ENCODE results near the gene AGPAT4.

AGPAT4 gene

DNA sequence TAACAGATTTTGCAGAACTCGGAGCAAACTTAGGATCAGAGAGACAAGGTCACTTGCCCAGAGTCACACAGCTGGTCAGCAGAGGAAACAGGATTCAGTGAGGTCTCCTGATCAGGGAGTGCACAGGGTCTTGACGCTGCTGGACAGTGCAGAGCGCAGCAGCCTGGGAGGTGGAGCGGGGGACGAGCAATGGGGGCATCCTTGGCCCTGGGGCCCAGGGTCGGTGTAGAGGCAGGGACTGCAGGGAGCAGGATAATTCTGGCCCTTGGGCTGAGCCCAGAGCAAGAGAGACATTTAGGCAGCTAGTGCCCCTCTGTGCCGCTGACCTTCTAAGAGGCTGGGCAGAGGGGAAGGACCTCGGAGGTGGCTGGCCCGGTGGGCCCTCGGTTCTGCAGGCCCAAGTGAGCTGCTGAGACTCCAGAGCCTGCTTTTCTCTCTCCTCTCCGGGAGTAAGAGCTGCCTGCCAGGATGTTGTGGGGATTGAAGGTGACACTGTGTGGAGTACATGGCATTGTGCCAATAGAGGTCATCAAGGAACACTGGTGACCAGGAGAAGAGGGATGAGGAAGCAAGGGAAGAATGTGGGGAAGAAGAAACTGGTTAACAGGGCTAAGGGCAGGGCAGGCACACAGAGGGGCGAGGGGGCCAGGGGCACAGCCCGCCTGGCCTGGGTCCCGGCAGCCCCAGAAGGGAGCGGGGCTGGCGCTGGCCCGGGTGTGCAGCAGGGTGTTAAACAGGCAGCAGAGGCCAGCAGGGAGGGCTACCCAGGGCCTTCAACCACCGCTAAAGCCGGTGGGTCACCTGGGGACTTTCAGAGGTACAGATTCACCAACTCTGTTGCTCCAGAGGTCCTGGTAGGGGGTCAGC is 122.0 kb downstream of the AGPAT4 start:
- intact Hi-C loops (cut with DNase I), result loop anchor here (5.0 kb wide), 1 partner anchor 220 kb away; no protein-coding TSS in a partner anchor
- DNase-seq, result no peak

DNA sequence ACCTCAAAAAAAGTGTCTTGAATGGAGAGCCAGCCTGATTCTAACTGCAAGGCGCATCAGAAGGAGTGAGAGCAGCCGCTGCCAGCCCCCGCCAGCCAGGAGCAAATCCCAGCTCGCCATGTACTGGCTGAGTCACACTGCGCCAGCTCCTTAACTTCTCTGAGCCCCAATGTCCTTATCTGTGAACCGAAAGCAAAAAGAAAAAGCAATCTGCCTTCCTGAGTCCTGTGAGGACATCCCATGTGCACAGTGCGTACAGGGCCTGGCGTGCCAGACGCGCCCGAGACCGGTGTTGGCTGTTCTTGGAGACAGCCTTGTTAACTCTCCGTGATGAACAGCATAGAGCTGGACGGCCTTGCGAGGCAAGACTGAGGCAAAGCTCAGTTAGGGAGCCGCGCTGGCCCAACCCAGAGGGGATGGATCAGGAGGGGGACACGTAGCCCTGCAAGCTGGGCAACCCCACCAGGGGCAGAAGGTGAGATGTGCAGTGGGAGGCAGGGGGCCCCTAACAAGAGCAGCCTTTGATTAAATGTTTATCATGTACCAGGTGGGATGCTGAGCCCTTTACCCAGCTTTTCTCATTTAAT is 122.7 kb downstream of the AGPAT4 start:
- peak in 6 of 10 donors; percentile 38 to 95 (median 72) for DNase-seq
- intact Hi-C loops (cut with DNase I), result loop anchor here (5.0 kb wide), 1 partner anchor 221 kb away; no protein-coding TSS in a partner anchor

DNA sequence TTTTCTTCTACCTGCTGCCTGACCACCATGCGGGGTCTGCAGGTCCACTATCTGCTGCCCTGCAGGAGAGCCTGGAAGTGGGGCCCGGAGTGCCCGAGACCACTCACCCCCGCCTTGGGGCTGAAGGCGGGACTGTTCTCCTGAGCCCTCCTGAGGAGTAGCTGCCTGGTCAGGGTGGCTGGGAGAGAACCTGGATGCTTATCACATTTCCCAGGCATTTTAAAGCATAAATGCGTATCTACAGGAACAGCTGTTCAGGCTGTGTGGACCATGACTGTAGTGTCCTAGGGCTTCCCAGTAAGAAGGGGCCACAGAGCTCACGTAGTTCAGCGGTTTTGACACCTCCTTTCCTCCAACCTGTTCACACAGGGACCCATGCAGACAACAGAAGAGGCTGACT is 123.3 kb downstream of the AGPAT4 start:
- intact Hi-C loops (cut with DNase I), result loop anchor here (5.0 kb wide), 1 partner anchor 222 kb away; no protein-coding TSS in a partner anchor
- peak in 1 of 10 donors; percentile 82 for DNase-seq

DNA sequence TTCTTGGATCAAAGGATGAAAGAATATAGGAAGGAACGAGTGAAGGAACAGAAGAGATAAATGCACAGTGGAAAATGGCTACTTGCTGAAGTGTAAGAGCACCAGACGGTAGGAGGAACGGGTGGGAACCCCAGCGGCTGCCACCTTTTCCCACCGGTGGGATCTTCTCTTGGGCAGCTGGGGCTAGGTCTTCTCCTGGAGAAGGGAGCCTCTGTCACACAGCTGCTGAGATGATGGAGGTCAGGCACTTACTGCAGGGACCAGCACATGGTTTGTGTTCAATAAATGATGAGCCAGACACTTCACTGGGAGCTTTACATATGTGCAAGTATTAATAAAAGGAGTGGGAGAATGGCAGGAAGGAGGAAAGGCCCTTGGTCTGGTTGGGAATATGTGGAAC is 123.7 kb downstream of the AGPAT4 start:
- no peak for DNase-seq
- intact Hi-C loops (cut with DNase I), result loop anchor here (5.0 kb wide), 1 partner anchor 222 kb away; no protein-coding TSS in a partner anchor

DNA sequence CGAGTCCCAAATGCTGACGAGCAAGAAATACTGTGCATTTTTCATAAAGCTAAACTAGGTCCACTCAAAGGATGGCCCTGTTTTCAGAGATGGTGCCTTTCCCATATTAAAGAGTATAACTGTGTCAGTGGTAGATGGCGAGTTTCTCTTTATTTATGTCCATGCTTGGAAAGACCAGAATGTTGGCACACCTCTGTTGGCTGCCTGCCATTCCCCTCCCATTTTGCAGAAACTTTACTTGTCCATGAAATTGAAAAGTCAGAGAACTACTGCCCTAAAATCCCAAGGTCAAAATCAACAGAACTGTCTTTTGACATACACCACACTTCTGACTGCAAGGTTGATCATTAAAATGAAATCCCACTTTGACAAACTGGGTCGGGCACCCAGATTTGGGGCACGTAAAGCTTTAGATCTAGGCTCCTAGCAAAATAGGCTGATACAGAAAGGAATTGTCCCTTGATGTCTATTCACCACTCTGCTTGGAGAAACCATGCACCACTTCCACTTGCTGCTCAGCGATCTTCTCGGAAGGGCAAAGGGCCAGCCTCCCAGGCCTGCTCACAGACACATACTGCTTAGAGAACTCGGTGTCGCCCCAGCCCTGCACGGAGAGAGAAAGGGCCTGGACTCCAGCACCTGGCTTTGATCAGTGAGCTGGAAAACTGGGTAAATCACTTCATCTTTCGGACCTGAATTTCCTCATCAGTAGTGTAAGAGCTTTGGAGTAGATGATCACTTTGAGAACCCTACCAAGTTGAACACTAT is 130.0 kb downstream of the AGPAT4 start:
- intact Hi-C loops (cut with DNase I), result no loop called here
- DNase-seq, result no peak

DNA sequence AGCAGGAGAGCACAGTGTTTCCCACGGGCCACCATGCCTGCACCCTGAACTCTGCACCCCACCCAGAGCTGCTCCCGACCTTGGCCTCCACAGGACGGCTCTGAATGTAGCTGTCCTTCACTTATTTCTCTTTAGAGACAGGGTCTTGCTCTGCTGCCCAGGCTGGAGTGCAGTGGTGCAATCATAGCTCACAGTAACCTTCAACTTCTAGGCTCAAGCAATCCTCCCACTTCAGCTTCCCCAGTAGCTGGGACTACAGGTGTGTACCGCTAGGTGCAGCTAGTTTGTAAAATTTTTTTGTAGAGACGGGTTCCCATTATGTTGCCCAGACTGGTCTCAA is 130.9 kb downstream of the AGPAT4 start:
- no peak for DNase-seq
- intact Hi-C loops (cut with DNase I), result no loop called here

DNA sequence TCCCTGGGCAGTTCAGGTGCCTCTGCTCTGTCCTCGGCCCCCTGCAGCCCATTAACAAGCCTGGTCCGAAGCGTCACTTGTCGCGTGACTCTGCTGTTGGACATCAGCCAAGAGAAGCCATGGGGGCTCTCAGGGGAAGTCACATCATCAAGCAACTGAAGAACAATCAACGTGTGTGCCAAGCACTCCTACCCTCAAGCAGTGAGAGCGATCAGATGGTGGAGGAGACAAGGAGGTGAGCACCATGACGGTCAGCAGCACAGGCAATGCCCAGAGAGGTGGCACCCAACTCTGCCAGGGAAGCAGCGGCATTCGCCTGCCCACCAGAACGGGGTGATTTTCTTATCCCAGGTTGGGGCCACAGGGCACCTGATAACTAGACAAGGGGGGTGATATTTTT is 132.7 kb downstream of the AGPAT4 start:
- intact Hi-C loops (cut with DNase I), result no loop called here
- DNase-seq, result peak in 1 of 10 donors; percentile 76

DNA sequence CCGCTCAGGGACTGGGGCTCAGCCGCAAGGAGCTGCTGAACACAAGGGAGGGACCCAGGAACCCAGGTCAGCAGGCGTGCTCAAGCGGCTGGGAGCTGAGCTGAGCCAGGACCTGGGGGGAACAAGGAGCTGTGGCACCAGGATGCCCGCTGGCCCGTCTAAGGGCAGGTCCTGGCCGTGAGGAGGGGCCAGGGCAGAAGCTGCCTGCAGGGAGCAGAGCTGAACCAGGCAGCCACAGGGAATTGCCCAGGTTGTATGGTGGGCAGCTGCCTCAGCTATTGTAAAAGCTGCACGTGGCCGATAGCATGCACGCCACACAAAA is 133.3 kb downstream of the AGPAT4 start:
- DNase-seq, result peak in 1 of 10 donors; percentile 74
- intact Hi-C loops (cut with DNase I), result no loop called here

DNA sequence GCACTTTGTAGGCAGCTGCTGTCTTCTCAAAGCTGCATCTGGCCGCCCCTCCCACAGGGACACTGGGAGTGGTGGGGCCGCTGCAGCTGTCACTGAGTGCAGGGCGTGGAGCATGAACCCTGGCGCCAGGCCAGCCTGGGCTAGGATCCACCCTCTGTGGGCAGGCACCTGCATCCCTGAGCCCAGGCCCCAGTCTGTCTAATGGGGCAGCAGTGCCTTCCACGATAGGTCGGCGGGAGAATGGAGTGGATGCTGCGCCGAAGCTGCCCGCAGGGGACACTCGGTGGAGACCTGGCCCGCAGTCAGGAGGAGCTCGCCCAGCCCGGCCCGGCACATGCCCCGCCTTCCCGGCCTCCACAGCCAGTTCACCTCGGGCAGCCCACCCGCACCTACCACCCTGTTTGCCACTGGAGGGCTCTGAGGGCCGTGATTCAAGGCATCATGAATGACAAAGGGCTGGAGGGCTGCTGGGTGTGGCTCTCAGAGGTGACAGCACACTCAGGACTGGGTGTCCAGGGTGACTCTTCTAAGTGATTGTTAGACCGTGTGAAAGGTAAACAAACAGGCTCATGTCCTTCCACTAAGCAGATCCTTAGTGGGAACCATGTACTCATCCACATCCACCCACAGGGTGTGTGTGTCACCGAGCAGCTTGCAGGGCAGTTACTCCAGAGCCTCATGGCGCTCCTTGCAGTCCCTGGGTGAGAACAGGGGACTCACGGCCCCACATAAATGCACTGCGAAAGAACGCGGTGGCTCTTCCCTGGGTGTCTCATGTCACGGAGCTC is 133.9 kb downstream of the AGPAT4 start:
- peak in 3 of 10 donors; percentile 74 to 90 (median 80) for DNase-seq
- intact Hi-C loops (cut with DNase I), result no loop called here

DNA sequence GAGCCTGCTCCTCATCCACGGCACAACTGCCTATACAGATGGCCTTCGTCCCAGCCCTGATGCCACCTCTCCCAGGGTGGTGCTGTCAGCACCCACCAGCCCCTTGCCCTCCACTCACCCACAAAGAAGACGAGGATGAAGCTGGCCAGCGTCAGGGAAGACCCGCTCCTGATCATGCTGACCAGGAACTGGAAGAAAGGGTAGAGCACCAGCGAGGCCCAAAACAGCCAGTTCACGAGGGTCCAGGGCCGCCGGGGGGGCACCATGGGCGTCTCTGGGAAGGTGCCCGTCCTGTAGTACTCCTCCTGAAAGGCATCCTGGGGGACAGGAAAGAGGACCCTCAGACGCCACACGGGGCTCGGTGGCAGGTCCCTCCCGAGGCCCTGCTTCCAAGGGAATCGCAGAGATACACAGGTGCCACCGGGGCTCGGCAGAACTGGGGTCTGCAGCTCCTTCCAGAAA is 134.5 kb downstream of the AGPAT4 start:
- intact Hi-C loops (cut with DNase I), result no loop called here
- DNase-seq, result peak in 1 of 10 donors; percentile 70

DNA sequence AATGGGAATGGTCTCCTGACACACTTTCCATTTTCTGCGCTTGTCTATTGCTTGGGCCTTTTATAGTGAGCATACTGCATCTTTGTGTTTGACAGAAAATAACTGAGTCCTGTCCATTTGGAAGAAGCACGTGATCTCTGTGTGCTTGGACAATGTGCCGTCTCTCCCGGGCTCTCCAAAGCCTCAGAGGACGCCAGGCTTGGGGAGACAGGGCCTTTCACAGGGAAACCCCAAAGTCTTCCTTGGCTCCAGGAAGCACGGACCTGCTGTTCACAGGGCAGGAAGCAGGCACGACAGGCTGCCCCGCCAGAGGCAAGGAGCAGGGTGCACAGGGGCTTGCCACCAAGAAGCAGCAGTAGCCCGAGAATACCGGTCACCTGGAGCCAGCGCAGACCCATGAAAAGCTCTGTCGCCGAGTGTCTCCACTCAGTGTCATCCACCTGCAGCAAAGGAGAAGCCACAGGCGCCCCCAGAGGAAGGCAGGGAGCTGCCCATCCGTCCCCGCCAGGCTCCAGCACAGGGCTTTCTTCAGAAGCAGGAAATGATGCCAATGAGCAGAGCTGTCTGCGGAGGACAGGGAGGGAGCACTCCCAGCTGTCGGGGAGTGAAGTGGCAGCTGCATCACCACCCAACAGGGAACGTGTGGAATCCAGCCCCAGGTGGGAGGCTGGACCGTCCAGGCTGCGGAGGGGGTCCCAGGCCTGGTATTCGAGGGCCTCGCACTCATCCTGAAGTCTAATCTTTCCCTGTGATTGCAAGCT is 135.1 kb downstream of the AGPAT4 start:
- DNase-seq, result peak in 6 of 10 donors; percentile 39 to 90 (median 66)

DNA sequence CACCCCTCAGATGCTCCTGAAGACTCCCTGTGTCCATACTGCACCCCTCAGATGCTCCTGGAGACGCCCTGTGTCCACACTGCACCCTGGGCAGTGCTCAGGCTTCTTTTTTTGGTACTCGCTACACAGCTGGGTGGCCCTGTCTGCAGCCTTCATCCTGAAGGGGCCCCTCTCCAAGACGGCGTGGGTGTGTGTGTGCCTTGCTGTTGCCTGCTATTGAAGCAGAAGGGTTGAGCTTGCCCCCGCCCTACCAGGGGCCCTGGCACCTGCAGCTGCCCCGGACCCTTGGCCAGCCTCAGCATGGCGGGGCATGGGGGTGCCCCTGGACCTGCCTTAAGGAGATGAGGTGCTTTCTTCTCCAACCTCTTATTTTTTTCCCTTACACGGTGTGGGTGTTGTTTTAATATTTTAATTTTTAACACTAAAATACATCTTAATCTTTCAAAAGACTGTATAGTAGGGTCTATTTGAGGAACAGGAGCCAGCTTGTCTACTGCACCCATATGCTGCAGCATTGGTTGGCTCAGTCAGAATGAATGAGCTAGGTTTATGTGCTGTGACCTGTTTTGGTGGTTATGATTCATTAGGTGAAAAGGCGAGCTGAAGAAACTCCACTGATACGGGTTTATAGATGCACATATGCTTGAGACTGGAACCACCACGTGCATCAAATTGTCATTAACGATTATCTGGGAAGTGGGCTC is 135.9 kb downstream of the AGPAT4 start:
- DNase-seq, result peak in 2 of 10 donors; percentile 49 to 70
- intact Hi-C loops (cut with DNase I), result no loop called here

More for the DNA sequence above, 135.1 kb downstream of the AGPAT4 start:
- intact Hi-C loops (cut with DNase I), result no loop called here

DNA sequence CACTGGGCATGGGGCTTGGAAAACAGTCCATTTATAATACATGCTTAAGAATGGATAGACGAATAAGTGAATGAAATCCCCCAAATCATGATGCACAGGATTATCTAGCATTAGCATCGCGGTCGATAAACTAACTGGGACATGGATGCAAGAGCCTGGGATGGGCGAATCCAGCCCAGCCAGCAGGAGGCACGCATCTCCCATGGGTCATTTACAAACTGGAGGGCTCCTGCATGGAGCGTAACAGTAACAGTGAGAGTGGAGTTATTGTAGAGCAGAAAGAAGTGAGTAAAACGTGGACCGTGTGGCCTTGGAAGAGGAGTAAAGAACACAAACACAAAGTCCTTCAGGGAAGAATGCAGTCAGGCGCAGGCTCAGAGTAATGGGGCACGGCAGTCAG is 136.5 kb downstream of the AGPAT4 start:
- DNase-seq, result peak in 1 of 10 donors; percentile 49
- intact Hi-C loops (cut with DNase I), result no loop called here

DNA sequence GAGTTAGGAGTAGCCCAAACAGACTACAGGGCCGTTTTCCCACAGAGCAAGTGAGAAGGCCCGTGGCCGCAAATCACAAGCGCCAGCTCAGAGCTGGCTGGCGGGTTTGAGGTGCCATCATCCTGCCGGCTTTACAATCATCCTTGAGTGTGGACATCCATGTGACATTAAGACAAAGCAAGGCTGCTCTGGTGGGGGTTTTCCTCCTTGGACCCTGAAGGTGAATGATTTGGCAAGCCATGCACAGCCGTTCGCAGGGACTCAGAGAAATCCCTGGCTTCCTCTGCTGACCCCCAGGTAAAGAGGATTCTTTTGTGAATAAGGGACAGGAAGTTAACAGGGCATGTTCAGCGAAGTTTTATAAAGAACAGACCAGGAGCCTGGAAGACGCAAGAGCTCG is 137.2 kb downstream of the AGPAT4 start:
- peak in 2 of 10 donors; percentile 67 to 73 for DNase-seq
- intact Hi-C loops (cut with DNase I), result no loop called here

DNA sequence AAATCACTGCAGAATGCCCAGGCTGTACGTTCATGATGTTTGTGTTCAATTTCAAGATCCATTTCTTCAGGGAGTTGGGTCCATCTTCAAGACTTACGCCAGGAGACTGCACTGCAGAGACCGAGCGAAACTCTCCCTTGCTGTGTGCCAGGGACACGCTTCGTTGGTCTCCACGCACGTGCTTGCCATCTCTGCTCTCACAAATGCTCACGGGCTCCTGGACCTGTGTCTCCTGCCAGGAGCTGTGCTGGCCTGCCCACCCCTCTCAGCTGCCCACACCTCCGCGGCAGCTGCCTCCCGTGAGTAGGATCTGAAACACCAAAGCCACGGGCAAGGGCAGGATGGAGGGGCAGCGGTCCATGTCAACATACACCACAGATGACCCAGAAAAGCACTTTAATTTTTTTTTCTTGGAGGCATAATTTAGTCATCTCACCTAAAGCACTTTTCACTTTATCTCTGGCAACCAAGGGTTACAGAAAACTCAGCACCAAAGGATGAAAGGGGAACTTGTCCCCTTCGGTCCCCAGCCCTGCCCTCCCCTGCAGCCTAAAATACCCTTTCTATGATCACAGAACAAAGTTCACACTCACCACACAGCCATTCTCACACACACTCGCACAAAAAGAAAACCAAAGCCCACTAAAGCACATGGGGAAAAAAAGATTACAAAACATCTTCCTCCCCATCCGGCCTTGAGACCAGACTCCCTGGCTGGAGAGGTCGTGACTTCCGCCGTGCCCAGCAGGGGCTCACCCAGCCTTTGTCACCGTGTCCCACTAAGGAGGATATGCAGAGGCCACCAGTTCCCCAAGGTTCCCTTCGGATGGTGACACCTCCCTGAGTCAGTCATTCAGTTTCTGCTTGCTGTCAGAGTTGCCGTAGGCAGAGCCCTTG is 137.9 kb downstream of the AGPAT4 start:
- peak in 2 of 10 donors; percentile 62 to 65 for DNase-seq
- intact Hi-C loops (cut with DNase I), result no loop called here

DNA sequence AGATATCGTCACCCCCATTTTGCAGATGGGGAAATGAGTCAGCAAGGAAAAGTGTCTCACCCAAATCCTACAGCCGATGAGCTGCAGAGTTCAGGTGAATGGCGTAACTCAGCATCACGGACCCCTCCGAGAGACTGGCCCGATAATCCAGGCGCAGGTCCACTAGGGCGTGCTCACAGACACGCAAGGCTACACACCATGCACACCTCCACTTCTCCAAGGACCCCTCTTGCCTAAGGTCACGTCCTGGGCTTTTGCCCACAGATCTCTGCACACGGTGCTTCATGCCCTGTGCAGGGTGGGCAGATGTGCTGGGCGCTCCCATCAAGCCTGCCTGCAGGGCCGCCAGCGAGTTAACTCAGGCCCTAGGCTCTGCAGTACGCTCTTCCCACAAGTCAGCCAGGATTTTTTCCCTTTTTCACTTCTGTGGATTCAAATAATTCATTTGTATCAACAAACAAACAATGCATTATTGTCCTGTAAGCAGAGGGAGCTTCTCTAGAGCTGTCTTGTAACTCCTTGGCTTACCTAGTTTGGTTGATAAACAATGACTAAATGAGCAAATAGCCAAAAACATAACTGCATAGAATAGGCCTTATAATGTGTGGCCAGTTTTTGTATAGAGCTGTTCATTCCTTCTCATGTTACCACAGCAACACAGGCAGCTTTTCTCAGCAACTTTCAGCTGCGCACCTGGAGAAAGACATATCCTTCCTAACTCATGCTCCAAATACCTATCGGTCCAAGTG is 139.1 kb downstream of the AGPAT4 start:
- DNase-seq, result no peak
- intact Hi-C loops (cut with DNase I), result no loop called here

DNA sequence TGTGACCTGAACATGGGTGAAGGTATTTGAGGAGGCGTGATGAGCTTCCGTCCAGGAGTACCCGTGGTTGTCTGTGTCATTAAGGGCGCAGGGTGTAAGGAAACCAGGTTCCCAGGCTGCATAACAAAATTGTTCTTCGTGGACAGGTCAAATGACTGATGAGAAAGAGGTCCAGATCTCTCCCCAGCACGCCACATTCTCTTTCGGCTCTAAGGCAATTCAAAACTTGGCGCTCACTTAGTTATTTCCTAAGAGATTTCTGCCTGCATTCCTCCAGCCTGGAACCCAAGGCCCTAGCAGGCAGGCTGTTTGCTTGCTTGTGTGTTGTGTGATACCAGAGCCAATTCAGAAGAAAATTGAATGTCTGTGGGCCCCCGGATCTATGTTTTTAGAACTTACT is 139.9 kb downstream of the AGPAT4 start:
- no peak for DNase-seq
- intact Hi-C loops (cut with DNase I), result no loop called here

All from posterior cingulate gyrus (tissue), 11 donors.